Neural cell (in vitro differentiated cells): ENCODE results near the gene ZNF79. TPM values are rescaled to one million over a fixed set of nuclear protein-coding genes. Genes with fewer than 3 reads are reported as not detected.

Source experiments
- H2AFZ ChIP-seq: fragments of 200-600, 300-800 bp; sonication (generic), shearing (Covaris generic); 2 replicates; pipeline ENCODE4 v1.6.0; 2014; ENCODE audit warnings: low read depth, mild to moderate bottlenecking, antibody characterized with exemption, low read length, moderate library complexity
- H3F3A ChIP-seq: fragments of 200-600 bp; shearing (Covaris generic); 2 replicates; pipeline ENCODE4 v1.6.1; 2016; ENCODE audit warnings: mild to moderate bottlenecking, moderate library complexity, mixed read lengths, antibody characterized with exemption, low read length; ENCODE audit not compliant: insufficient read depth, poor library complexity, severe bottlenecking
- H3K27ac ChIP-seq: fragments of 200-600, 300-800 bp; sonication (generic), shearing (Covaris generic); 2 replicates; pipeline ENCODE4 v1.5.1; 2014; ENCODE audit warnings: mild to moderate bottlenecking, low read length, moderate library complexity
- H3K27me3 ChIP-seq: fragments of 300-800, 200-600 bp; sonication (generic), shearing (Covaris generic); 2 replicates; pipeline ENCODE4 v1.6.0; 2014; ENCODE audit warnings: mild to moderate bottlenecking, low read depth, low read length, moderate library complexity; ENCODE audit not compliant: insufficient read depth
- H3K36me3 ChIP-seq: fragments of 300-800, 200-600 bp; sonication (generic), shearing (Covaris generic); 2 replicates; pipeline ENCODE4 v1.5.1; 2014; ENCODE audit warnings: mild to moderate bottlenecking, antibody characterized with exemption, low read length, moderate library complexity; ENCODE audit not compliant: insufficient read depth
- H3K4me2 ChIP-seq: fragments of 300-800, 200-600 bp; sonication (generic), shearing (Covaris generic); 2 replicates; pipeline ENCODE4 v1.6.0; 2014; ENCODE audit warnings: mild to moderate bottlenecking, low read length
- H3K4me3 ChIP-seq: fragments of 300-800, 200-600 bp; sonication (generic), shearing (Covaris generic); 2 replicates; pipeline ENCODE4 v1.5.1; 2014; ENCODE audit warnings: mild to moderate bottlenecking, low read length, moderate library complexity
- H3K79me2 ChIP-seq: fragments of 200-600 bp; shearing (Covaris generic); replicated peaks from 2 replicates; pipeline ENCODE4 v1.6.0; 2014; ENCODE audit warnings: mild to moderate bottlenecking, low read length, moderate library complexity; ENCODE audit not compliant: insufficient read depth
- H3K9ac ChIP-seq: fragments of 300-800, 200-600 bp; sonication (generic), shearing (Covaris generic); 2 replicates; pipeline ENCODE4 v1.6.1; 2016; ENCODE audit warnings: mild to moderate bottlenecking, low read length, mixed read lengths
- H3K9me2 ChIP-seq: fragments of 200-600 bp; shearing (Covaris generic); 2 replicates; pipeline ENCODE4 v1.6.1; 2016; ENCODE audit warnings: mild to moderate bottlenecking, low read length, mixed read lengths; ENCODE audit not compliant: insufficient read depth
- H3K9me3 ChIP-seq: fragments of 200-600, 300-800 bp; sonication (generic), shearing (Covaris generic); 2 replicates; pipeline ENCODE4 v1.6.1; 2016; ENCODE audit warnings: mild to moderate bottlenecking, mixed run types, low read length, moderate library complexity, mixed read lengths
- H4K20me1 ChIP-seq: fragments of 200-600 bp; shearing (Covaris generic); 2 replicates; pipeline ENCODE4 v1.6.1; 2016; ENCODE audit warnings: mild to moderate bottlenecking, mixed run types; ENCODE audit not compliant: insufficient read depth
- EP300 ChIP-seq: fragments of 450-650 bp; conservative IDR thresholded peaks from 2 replicates; pipeline ENCODE4 v1.6.1; 2014; ENCODE audit warnings: antibody characterized with exemption, mild to moderate bottlenecking, moderate library complexity; ENCODE audit not compliant: poor library complexity, severe bottlenecking
- EZH2 ChIP-seq: fragments of 200-600, 300-800 bp; shearing (Covaris generic), sonication (generic); IDR thresholded peaks from 2 replicates; pipeline ENCODE4 v1.6.1; 2014; ENCODE audit warnings: antibody characterized with exemption, low read length, borderline replicate concordance, mild to moderate bottlenecking; ENCODE audit not compliant: insufficient read depth, poor library complexity, severe bottlenecking
- MXI1 ChIP-seq: fragments of 450-650 bp; conservative IDR thresholded peaks from 2 replicates; pipeline ENCODE4 v1.6.1; 2014; ENCODE audit warnings: antibody characterized with exemption, mild to moderate bottlenecking; ENCODE audit not compliant: poor library complexity, severe bottlenecking
- POLR2AphosphoS5 ChIP-seq: IDR thresholded peaks from 2 replicates; pipeline ENCODE4 v1.6.1; 2012
- RAD21 ChIP-seq: fragments of 450-650 bp; conservative IDR thresholded peaks from 2 replicates; pipeline ENCODE4 v1.6.1; 2014; ENCODE audit warnings: antibody characterized with exemption, mild to moderate bottlenecking, moderate library complexity
- SMC3 ChIP-seq: fragments of 450-650 bp; conservative IDR thresholded peaks from 2 replicates; pipeline ENCODE4 v1.6.1; 2014; ENCODE audit warnings: antibody characterized with exemption, mild to moderate bottlenecking, moderate library complexity; ENCODE audit not compliant: poor library complexity
- TAF1 ChIP-seq: IDR thresholded peaks from 2 replicates; pipeline ENCODE4 v1.6.1; 2012; ENCODE audit warnings: low read depth
- polyA plus RNA-seq: library from polyadenylated mRNA; depleted of rRNA; stranded (reverse); fragments of >200 nt; gene quantifications from 2 replicates; pipeline ENCODE4 v1.2.3, GENCODE V29; 2014
- TF ChIP-seq, protein P1 (sequence below): IDR thresholded peaks from 2 replicates; pipeline ENCODE4 v1.6.1; 2012; ENCODE audit warnings: borderline replicate concordance
- TF ChIP-seq, protein P2 (sequence below): fragments of 450-650 bp; IDR thresholded peaks from 2 replicates; pipeline ENCODE4 v1.5.1; 2014; ENCODE audit warnings: antibody characterized with exemption, mild to moderate bottlenecking, moderate library complexity; ENCODE audit not compliant: poor library complexity, severe bottlenecking

The ZNF79 gene
- polyA plus RNA-seq, 1 donor from 2014 or later: 2.9 TPM

- no peak overlapping the region for H3K27ac ChIP-seq
Measured at GRCh38 chr9:127397646-127398274, 26.4 kb upstream of the ZNF79 start.

GRCh38 chr9:127398275-127398647, 25.9 kb upstream of the ZNF79 start:
- Histone ChIP-seq H3K79me2 (no peaks in the 10 kb centered on the region), H3K4me2 (peak overlapping the region; percentile 59), H3F3A (no peaks in the 10 kb centered on the region), H4K20me1 (no peaks in the 10 kb centered on the region), H3K27ac (no peak overlapping the region), H3K9ac (peak overlapping the region; percentile 69), H3K4me3 (peak overlapping the region; percentile 84), H3K9me3 (no peaks in the 10 kb centered on the region), H2AFZ (no peak overlapping the region), H3K27me3 (no peaks in the 10 kb centered on the region), H3K36me3 (no peaks in the 10 kb centered on the region), H3K9me2 (no peaks in the 10 kb centered on the region)
- TF ChIP-seq RAD21: no peak

More at GRCh38 chr9:127397646-127398274, 26.4 kb upstream of the ZNF79 start:
- H3K9ac ChIP-seq: peak overlapping the region; percentile 69
- no peaks in the 10 kb centered on the region for H4K20me1 ChIP-seq
- peak overlapping the region; percentile 59 for H3K4me2 ChIP-seq
- no peaks in the 10 kb centered on the region for H3K36me3 ChIP-seq
- H3F3A ChIP-seq: no peaks in the 10 kb centered on the region
- no peaks in the 10 kb centered on the region for H3K79me2 ChIP-seq
- peak overlapping the region; percentile 14 for H2AFZ ChIP-seq
- peak overlapping the region; percentile 84 for H3K4me3 ChIP-seq
- H3K9me3 ChIP-seq: no peaks in the 10 kb centered on the region
- TF ChIP-seq MXI1 (no peak), RAD21 (peak; percentile 72), EZH2 (no peak), SMC3 (peak; percentile 75), POLR2AphosphoS5 (no peak), EP300 (no peak), TAF1 (no peak)
- TF ChIP-seq, protein P1, sequence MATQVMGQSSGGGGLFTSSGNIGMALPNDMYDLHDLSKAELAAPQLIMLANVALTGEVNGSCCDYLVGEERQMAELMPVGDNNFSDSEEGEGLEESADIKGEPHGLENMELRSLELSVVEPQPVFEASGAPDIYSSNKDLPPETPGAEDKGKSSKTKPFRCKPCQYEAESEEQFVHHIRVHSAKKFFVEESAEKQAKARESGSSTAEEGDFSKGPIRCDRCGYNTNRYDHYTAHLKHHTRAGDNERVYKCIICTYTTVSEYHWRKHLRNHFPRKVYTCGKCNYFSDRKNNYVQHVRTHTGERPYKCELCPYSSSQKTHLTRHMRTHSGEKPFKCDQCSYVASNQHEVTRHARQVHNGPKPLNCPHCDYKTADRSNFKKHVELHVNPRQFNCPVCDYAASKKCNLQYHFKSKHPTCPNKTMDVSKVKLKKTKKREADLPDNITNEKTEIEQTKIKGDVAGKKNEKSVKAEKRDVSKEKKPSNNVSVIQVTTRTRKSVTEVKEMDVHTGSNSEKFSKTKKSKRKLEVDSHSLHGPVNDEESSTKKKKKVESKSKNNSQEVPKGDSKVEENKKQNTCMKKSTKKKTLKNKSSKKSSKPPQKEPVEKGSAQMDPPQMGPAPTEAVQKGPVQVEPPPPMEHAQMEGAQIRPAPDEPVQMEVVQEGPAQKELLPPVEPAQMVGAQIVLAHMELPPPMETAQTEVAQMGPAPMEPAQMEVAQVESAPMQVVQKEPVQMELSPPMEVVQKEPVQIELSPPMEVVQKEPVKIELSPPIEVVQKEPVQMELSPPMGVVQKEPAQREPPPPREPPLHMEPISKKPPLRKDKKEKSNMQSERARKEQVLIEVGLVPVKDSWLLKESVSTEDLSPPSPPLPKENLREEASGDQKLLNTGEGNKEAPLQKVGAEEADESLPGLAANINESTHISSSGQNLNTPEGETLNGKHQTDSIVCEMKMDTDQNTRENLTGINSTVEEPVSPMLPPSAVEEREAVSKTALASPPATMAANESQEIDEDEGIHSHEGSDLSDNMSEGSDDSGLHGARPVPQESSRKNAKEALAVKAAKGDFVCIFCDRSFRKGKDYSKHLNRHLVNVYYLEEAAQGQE: no peak
- TF ChIP-seq, protein P2, sequence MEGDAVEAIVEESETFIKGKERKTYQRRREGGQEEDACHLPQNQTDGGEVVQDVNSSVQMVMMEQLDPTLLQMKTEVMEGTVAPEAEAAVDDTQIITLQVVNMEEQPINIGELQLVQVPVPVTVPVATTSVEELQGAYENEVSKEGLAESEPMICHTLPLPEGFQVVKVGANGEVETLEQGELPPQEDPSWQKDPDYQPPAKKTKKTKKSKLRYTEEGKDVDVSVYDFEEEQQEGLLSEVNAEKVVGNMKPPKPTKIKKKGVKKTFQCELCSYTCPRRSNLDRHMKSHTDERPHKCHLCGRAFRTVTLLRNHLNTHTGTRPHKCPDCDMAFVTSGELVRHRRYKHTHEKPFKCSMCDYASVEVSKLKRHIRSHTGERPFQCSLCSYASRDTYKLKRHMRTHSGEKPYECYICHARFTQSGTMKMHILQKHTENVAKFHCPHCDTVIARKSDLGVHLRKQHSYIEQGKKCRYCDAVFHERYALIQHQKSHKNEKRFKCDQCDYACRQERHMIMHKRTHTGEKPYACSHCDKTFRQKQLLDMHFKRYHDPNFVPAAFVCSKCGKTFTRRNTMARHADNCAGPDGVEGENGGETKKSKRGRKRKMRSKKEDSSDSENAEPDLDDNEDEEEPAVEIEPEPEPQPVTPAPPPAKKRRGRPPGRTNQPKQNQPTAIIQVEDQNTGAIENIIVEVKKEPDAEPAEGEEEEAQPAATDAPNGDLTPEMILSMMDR: peak; percentile 70
- no peaks in the 10 kb centered on the region for H3K27me3 ChIP-seq
- H3K9me2 ChIP-seq: no peaks in the 10 kb centered on the region
